ENCODE data around the gene CUEDC1. TPM values are rescaled to one million over a fixed set of nuclear protein-coding genes. Genes with fewer than 3 reads are reported as not detected.

The CUEDC1 gene, protein sequence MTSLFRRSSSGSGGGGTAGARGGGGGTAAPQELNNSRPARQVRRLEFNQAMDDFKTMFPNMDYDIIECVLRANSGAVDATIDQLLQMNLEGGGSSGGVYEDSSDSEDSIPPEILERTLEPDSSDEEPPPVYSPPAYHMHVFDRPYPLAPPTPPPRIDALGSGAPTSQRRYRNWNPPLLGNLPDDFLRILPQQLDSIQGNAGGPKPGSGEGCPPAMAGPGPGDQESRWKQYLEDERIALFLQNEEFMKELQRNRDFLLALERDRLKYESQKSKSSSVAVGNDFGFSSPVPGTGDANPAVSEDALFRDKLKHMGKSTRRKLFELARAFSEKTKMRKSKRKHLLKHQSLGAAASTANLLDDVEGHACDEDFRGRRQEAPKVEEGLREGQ
- total RNA-seq (2014; rRNA removed; shearing (Covaris generic)): 26.7 and 42.3 TPM in 2 replicates

DNA sequence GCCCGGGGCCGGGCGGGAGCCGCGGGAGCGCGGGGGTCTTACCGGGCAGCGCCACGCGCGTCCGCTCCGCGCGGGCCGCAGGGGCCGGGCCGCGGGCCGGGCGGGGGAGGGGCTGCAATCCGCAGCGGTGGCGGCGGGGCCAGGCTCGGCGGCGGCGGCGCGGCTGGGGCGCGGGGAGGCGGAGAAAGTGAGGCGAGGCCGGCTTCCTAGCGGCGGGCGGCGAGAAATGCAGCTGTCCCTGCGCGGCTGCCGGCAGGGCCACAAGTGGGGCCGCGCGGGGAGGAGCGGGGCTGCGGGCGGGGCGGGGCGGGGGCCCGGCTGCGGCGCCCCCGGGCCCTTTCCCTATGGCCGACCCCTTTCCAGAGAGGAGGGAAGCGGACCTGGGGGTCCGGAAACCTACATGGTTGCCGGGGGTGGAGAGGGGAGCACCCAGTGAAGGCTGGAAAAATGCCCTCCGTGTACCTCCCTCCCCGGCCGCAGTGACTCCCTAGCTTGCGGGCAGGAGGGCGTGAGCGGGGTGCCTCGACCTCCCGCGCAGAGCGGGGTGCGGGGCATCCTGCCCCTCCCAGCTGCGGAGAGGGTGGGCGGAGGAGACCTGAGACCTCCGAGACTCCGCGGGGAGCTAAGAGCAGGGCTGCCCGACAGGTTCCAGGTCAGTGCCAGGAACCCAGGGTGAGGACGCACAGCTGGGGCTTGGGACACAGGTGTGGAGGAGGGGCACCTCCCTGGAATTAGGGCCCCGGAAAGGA lies at the start of gene CUEDC1:
TSS of gene CUEDC1 (minus strand) at position 230 of the 749 bp plus-strand sequence. CDS start 69,848 bp downstream, outside the sequence.
- in situ Hi-C loops (cut with HindIII; ENCODE audit: low sequenced_read_pairs): no loop called here
- DNase-seq (ENCODE audit: low spot score): peak; percentile 53

DNA sequence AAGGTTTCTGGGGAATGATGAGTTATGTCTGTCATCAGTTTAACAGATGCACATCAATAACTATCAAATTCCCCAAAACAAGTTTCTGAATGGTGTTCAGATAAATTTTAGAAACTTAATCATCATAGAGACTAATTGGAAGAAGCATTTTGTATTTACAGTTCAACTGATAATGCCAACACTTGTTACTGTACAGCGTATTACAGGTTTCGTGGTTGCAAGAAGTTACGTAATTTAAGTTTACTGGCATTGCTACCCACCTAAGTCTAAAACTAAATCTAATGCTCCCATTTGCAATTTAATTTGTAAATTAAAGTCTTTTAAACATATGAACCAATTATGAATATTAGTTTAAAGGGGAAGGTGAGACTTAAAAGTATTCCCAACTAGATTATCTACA lies 48.8 kb upstream of the CUEDC1 start:
- no peak for DNase-seq (ENCODE audit: low spot score)
- in situ Hi-C loops (cut with HindIII; ENCODE audit: low sequenced_read_pairs): no loop called here

DNA sequence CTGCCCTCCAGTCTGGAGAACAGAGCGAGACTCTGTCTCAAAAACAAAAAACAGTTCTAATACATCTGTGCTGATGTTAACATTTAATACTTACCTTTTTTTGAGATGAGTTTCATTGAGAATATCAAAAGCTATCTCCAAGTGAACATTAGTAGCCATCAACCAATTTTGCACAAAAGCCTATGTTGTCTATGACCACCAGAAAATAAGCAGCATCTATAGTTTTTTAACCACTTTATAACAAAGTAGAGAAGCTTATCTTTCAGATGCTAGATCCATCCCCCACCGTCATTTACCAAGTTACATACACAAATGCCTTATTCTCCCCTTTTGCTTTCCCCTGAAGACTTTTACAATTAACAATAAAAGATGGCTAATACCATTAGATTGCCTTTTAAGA lies 47.8 kb upstream of the CUEDC1 start:
- no peak for DNase-seq (ENCODE audit: low spot score)
- in situ Hi-C loops (cut with HindIII; ENCODE audit: low sequenced_read_pairs): no loop called here

DNA sequence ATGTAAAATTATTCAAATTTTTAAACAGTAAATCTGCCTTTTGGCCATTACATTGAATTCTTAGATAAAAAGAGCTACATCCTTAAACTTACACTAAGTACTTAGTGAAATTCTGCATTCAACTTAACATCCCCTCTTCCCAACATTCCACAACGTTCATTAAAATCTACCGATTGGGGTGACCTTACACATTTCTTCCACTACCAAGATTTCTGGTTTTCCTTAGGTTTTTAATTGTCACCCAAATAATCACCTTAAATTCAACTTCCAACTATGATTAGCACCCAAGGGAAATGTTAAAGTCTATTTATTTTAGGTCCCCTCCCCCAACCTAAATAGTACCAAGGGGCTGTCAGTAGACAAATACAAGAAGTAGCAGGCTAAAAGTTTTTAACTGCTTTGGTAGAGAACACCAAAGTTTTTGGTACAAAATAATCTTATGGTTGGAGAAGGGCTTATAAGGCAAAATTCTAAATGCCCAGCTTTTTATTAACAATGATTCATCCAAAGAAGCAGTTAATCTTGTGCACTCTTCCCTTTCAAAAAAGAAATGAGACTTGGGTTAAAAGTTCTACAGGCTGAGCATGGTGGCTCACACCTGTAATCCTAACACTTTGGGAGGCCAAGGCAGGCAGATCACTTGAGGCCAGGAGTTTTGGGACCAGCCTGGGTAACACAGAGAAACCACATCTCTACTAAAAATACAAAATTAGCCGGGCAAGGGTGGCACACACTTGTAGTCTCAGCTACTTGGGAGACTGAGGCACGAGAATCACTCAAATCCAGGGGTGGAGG lies 47.1 kb upstream of the CUEDC1 start:
- no peak for DNase-seq (ENCODE audit: low spot score)
- in situ Hi-C loops (cut with HindIII; ENCODE audit: low sequenced_read_pairs): no loop called here

DNA sequence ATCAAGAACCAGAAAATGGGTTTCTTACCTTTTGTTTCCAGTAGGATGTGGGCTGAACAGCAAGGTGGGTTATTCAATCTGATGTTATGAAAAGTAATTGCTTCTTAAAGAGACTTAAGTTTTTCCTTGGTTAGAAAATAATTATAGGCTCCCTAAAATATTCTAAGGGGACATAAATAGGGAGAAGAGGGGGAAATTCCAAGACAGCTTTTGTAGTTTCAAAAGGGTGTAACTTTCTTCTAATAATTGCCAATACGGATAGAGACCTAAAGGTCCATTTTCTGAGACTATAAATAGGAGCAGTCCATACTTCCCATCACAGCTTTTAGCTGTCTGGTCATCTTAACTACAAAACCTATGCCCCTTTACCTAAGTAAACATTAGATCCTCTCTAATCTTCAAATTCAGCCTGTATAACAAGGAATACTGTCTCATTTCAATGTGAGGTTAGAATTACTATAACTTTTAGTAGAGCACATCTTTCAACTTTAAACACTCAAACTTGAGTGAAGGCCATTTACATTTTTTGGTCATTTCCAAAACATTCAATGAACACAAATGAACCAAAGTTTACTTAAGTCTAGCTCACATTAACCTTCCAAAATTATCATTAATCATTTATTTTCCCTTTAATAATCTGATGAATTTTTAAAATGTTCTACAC lies 46.4 kb upstream of the CUEDC1 start:
- DNase-seq (ENCODE audit: low spot score): no peak
- in situ Hi-C loops (cut with HindIII; ENCODE audit: low sequenced_read_pairs): no loop called here

DNA sequence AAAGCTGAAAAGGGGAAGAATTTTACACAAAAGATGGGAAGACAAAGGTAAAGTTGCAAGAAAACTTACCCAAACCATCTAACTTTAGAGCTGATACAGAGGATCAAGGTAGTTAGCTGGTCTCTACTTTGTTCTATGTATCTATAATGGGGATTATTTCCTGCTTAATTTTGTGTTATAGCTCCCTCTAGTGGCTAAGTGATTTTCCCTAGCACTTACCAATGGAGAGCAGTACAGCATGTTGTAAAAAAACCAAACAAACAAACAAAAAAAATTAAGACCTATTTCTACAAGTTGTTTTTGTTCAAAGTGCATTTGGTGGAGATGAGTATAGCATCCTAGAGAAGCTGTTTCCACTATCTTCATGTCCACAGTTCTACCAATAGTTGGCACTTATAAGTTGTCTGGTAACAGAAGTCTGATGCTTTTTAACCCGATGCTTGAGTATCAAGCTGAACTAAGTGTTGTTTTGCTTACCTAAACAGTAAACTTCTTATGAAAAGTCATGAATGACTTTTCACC lies 44.3 kb upstream of the CUEDC1 start:
- in situ Hi-C loops (cut with HindIII; ENCODE audit: low sequenced_read_pairs): loop anchor here (10.0 kb wide), 1 partner anchor 75 kb away; no protein-coding TSS in a partner anchor

DNA sequence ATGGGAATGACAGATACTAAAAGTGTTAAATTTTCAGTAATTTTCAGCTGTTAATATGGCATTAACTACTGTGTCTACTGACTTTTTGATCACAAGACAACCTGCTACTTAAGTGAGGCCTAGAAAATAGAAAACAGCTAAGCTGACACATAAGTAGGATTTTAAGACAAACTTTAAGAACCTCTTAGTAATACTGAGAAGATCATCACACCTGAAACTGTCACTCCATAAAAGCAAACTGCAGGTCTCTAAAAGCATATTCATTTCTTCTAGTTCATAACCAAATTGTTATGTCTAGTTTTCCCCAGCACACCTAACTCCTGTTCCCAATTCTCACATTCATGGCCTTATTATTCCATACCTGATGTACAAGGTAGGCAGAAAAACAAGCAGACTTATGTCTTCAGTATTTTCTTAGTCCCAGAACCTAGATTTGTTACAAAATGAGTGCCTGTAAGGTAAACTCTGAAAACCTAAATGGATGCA lies 43.8 kb upstream of the CUEDC1 start:
- DNase-seq (ENCODE audit: low spot score): no peak
- in situ Hi-C loops (cut with HindIII; ENCODE audit: low sequenced_read_pairs): loop anchor here (10.0 kb wide), 1 partner anchor 74 kb away; no protein-coding TSS in a partner anchor

More for the DNA sequence above, 44.3 kb upstream of the CUEDC1 start:
- peak; percentile 86 for DNase-seq (ENCODE audit: low spot score)

DNA sequence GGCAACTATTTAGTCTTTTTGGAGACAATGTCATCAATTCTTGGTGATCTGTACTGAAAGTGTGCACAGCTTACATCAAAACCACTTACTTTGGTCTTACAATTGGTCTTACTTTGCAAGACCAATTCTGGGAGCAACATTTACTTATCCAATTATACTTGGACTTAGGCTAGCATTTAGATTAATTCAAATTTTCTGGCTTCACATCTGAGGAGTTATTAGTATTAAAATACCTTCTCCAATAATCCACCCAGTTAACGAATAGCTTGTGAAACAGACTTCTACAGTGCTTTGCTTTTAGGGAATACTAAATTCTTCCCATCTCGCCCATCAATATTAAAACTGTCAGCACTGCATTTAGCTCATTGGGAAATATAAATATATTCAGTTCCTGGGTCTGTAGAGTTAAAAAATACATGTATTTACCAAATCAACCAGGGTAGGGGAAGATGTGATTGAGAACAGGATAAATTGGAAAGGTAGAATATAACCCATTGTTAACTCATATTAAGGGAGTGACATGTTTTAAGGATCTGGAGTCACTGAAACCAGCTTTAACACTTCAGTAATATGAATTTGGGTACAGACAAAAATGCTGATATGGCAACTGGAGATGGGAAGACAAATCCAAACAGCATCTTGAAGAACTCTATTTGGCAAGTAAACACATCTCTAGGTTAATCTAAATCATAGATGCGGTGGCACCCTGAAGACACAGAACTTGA lies 42.0 kb upstream of the CUEDC1 start:
- DNase-seq (ENCODE audit: low spot score): no peak
- in situ Hi-C loops (cut with HindIII; ENCODE audit: low sequenced_read_pairs): loop anchor here (10.0 kb wide), 1 partner anchor 72 kb away; no protein-coding TSS in a partner anchor

DNA sequence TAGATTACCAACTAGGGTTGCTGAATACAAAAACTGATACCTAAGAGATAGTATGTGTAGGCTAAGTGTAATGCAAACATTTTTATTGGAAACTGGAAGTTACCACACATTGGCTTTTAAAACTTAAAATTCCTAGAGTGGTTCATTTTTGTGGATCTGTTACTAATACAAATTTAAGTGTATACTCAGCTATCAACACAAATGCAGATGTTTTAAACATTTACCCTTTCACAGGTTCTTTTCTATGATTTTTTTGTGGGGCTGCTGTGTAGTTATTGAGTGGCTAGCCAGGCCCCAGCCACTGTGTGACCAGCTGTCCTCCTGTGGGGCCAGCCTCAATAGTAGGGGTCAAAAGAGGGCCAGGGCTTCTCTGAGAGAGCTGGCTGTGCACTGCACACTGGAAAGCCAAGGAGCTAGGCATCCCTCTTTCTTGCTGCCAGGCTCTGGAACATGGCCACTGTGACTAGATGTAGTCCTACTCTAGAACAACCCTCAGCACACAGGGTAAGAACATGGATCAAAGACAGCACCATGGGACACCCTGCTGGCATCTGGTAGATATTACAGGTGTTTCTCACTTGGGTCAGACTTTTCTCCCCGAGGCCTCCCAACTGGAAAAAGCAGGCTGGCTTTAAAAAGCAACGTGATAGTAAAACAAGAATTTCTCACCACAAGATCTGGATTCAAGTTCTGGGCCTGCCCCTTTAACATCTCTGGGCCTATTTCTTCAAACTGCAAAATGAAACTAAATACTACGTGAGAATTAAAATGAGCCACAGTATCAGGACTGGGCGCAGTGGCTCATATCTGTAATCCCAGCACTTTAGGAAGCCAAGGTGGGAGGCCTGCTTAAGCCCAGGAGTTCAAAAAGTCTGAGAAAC lies 40.1 kb upstream of the CUEDC1 start:
- peak; percentile 66 for DNase-seq (ENCODE audit: low spot score)
- in situ Hi-C loops (cut with HindIII; ENCODE audit: low sequenced_read_pairs): loop anchor here (10.0 kb wide), 1 partner anchor 71 kb away; no protein-coding TSS in a partner anchor

DNA sequence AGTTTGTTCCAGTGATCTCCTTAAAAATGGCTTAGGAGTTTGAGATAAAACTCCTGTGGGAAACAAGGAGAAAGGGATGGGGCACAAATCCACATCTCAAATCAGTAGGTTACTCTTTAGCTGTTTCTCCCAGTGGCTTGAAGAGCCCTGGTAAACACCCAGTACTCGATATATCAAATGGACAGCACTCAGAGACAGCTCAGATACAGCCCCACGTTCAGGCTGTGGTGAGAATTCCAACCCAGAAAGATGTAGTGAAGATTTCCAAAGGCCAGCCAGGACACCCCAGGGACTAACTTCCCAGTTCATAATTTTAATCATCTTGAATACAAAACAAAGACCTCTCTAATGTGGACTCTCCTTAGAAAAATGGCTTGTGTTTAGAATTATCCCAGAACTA lies 39.2 kb upstream of the CUEDC1 start:
- in situ Hi-C loops (cut with HindIII; ENCODE audit: low sequenced_read_pairs): loop anchor here (5.0 to 10.0 kb wide), 2 partner anchors 70 to 137 kb away; no protein-coding TSS in a partner anchor
- no peak for DNase-seq (ENCODE audit: low spot score)

DNA sequence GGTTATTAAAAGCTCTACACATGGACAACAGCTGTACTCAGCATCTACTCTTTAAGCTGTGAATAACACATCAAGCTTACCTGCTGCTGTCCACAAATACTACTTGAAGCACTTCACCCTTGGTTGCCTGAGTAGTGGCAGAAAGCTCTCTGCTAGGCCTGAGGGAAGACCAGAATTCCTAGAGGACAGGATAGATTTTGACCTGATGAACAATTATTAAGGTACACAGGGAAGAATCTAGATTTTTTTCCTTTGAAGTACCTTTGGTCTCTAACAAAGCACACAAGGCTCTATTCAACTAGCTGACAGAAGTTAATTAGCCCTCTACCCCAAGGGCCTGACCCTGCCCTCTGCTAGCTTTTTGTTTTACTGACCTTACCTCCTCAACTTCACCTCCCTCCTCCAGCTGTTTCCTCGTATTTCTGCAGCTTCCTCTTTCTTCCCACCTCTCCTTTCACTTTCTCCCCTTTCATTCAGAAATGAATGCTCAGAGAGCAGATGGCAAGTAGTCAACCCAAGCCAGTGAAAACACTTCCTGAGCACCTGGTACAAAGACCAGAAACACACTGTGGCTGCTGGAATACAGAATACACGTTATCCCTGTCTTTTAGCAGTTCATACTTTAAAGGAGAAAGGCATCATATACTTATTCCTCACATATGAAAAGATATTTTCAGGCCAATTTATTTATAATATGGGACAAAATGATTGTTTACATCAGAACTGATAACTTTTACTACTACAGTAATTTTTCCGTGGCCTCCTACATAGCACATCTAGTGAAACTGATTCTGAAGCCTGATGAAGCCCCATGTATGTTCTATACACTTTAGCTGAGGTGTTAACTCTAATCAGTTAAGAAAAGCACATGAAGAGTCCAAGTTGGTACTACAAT lies 38.5 kb upstream of the CUEDC1 start:
- no peak for DNase-seq (ENCODE audit: low spot score)
- in situ Hi-C loops (cut with HindIII; ENCODE audit: low sequenced_read_pairs): loop anchor here (5.0 to 10.0 kb wide), 2 partner anchors 69 to 136 kb away; no protein-coding TSS in a partner anchor

DNA sequence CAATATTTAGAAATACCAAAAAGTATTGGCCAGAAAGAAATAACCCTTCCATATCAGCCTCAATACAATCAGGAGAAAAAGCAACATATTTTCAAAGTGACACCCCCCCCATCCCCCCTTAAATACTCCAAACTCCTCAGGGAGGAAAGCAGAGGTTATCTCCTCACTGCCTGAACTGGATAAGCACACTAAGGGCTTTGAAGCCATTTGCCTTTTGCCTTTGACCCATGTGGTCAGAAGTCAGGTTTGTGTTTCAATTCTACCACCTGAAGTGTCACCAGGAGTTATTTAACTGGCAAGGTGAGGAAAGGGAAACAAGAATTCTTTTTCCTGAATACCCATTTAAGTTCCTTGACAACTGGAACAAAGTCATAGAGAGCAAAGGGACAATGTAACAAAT lies 36.3 kb upstream of the CUEDC1 start:
- in situ Hi-C loops (cut with HindIII; ENCODE audit: low sequenced_read_pairs): loop anchor here (5.0 to 10.0 kb wide), 2 partner anchors 67 to 134 kb away; no protein-coding TSS in a partner anchor

DNA sequence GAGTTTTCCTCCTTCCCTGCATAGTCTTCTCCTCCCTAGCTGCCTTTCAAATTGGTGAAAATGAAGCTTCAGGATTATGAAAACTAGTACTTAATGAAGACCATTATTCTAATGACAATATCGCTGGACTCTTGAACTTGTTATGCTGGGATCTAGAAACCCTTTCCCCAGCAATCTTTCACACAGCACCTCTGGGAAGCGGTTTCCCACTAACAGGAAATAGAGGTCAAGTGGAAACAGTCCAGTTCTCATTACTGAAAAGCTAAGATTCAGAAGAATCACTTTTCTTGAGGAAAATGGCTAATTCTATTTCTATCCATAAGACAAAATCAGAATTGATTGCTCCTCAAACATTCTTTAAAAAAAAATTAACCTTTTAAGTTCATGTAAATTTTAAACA lies 34.8 kb upstream of the CUEDC1 start:
- in situ Hi-C loops (cut with HindIII; ENCODE audit: low sequenced_read_pairs): loop anchor here (5.0 to 10.0 kb wide), 2 partner anchors 65 to 133 kb away; no protein-coding TSS in a partner anchor
- DNase-seq (ENCODE audit: low spot score): no peak

More for the DNA sequence above, 36.3 kb upstream of the CUEDC1 start:
- DNase-seq (ENCODE audit: low spot score): no peak

DNA sequence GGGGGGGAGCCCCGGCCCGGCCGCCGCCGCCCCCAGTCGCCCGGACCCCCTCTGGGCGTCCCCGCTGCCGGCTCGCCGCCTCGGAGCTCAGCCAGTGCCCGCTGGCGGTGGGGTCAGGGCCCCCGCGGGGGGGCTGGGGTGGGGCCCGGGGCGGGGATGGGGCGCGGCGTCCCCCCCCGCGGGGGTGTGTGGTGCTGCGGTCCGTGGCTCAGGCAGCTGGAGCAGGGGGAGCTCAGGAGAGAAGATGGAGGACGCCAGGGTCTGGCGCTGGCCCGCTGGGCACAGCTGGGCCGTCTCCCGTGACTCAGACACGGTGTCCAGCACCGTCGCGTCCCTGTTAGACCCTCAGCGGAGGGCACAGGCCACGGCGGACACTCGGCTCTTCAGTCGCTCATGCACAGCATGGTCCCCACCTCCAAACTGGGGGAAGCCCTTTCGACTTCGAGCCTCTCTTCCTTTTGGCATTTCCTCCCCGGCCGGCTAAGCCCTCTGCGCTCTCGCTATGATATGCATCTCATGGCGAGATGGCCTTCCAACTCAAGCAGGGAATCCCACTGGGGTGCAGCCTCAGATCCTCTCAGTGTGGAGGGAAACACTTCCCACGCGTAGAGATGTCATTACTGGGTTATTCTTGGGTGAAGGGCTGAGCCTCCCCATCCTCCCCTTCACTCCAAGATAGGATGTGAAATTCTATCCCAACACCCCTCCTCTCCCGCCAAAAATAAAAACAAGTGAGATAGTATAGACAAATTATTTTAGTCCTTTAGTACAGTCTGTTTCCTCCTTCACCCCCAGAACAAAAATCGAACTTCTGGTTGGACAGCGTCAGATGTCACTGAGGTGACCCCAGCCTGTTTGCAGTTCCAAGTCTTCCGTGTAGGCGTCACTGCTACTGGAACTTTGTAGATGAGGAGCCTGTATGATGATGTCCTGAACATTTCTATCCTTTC lies 33.4 kb upstream of the CUEDC1 start:
- DNase-seq (ENCODE audit: low spot score): peak; percentile 62
- in situ Hi-C loops (cut with HindIII; ENCODE audit: low sequenced_read_pairs): no loop called here

Measured in G401 (cell line).